Activated CD4-positive, alpha-beta T cell treated with anti-CD3 and anti-CD28 coated beads, Interleukin-2, amount 50 U/mL, for 24 hours (primary cell): ENCODE data around the gene HIC1.

Experiments used
- DNase-seq, 2 donors: peaks; one replicate each; pipeline ENCODE4 v3.0.0-alpha.2; 2020; ENCODE audit warnings: low read depth in 1 of 2, low spot score in 1 of 2

The HIC1 gene

GRCh38 chr17:2044263-2044894, 10.5 kb upstream of the HIC1 start:
- no peak for DNase-seq

DNA sequence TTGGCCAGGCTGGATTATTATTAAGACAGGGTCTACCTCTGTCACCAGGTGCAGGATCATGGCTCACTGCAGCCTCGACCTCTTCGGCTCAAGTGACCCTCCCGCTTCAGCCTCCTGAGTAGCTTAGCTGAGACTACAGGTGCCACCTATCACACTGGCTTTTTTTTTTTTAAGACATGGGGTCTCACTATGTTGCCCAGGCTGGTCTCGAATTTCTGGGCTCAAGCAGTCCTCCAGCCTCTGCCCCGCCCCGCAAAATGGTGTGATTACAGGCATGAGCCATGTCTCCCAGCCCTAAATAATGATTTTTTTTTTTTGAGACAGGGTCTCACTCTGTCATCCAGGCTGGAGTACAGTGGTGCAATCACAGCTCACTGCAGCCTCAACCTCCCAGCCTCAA, 7.3 kb upstream of the HIC1 start:
- no peak for DNase-seq

DNA sequence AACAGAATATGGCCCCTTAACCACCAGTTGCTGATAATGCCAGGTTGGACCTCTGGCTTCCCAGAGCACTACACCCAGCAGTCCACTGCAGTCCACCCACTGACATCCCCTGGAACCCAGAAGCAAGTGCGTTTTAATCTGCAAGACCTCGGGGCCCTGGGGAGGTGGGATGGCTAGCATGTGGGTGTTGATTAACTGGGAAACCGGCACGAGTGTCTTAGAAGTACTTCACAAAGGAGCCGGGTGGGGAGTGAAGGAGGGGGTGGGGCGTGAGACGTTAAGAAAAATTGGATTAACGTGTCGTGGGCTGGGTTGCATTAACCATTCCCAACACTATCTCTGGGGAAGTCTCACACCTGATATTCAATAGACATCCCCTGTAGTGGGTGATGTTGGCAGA, 6.1 kb upstream of the HIC1 start:
- no peak for DNase-seq

- DNase-seq, result peak; percentile 84
These were observed 5.3 kb upstream of the HIC1 start for GRCh38 chr17:2049333-2050299.

- peak; percentile 52 to 64 for DNase-seq
These were observed 4.4 kb upstream of the HIC1 start for GRCh38 chr17:2050300-2051060.

- no peak for DNase-seq
These were observed 3.6 kb upstream of the HIC1 start for GRCh38 chr17:2051061-2051932.

DNA sequence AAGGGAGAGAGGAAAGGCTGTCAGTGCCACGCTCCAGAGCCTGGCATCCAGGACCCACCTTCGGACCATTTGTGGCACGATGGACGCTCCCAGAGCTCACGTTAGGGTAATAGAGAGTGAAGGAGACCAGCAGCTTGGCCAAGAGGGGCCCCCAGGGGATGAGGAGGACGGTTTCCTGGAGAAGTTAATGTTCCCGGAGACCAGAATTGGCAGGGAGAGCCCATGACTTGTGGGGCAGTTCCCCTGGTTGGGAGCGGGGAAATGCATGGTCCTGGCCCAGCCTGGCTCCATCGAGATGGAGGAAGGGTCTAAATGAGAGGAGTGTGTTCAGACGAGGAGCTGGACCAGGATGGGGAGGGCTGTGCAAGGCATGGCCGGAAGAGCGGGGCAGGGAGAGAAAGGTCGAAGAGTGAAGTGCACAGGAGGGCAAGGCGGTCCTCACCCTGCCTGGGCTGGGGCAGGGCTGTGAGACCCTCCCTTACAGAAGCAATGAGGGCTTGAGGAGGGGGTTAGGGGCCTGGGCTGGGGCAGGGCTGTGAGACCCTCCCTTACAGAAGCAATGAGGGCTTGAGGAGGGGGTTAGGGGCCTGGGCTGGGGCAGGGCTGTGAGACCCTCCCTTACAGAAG, 2.9 kb upstream of the HIC1 start:
- DNase-seq, result no peak

DNA sequence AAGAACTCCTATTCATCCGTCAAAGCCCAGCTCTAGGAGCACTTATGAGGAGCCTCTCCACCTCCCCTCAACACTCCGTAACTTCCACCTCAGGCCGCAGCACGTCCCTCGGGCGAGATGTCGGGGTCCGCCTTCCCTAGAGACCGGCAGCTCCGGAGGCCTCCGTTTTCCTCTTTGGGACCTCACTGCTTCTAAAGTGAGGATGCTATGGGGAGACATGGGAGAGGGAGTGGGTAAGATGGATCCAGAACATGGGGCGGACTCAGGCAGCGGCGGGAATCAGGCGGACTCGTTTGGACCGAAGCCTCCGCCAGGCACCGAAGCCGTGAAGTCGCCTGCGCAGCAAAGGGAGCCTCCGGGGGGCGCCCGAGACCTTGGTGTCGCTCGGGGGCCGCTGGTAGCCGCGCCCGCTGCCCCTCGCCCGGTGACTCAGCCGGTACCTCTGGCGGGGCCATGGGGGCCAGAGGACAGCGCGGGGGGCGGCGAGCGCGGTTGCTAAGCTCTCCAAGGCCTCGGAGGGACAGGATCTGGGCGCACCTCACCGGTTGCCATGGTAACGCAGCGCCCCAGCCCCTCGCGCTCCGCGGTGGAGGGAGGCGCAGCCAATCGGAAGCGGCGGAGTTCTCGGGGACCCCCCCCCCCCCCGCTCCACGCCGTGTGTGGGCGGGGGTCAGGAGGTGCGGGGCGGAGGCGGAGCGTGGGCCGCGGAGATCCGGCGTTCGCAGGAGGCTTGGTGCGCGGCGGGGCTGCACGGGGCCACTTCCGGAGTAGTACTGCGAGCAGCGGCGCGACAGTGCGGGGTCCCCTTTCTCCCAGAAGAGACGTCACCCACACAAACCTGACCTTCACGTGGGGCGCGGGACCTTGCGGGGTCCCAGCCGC, 1.3 kb upstream of the HIC1 start:
- DNase-seq, result peak; percentile 56 to 60

DNA sequence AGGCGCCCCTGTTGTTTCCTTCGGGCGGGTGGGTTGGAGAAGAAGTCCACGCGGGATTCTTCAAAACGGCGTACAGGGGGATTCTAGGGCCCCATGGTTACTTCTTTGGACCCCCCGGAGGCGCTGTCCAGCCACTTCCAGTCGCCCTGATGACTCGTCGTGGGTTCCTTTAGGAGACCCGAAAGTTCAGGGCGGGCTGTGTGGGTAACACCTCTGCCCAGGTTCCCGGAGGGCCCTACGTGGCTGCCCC, 716 bp upstream of the HIC1 start:
- DNase-seq, result no peak

DNA sequence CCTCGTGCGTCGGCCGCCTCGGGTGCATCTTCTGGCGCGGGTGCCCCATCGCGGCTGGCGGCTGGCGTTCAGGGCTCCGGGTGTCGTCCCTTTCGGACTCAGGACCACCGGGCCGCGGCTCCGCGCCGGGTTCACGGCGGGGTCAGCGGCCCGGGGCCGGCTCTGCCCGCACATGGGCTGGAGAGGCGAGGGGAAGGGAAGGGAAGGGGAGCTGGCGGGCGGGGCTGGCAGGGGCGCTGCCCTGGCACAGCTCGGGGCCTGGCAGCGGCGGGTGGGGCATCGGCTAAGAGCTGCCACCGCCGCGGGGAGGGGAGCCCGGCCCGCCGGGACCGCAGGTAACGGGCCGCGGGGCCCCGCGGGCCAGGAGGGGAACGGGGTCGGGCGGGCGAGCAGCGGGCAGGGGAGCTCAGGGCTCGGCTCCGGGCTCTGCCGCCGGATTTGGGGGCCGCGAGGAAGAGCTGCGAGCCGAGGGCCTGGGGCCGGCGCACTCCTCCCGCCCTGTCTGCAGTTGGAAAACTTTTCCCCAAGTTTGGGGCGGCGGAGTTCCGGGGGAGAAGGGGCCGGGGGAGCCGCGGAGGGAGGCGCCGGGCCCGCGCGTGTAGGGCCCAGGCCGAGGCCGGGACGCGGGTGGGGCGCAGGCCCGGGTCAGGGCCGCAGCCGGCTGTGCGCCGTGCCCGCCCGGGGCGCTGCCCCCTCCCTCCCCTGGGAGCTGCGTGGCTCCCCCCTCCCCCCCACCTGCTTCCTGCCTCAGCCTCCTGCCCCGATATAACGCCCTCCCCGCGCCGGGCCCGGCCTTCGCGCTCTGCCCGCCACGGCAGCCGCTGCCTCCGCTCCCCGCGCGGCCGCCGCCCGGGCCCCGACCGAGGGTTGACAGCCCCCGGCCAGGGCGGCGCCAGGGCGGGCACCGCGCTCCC, 646 bp downstream of the HIC1 start:
- DNase-seq, result no peak

GRCh38 chr17:2056206-2057174, 1.6 kb downstream of the HIC1 start:
- DNase-seq, result no peak

DNA sequence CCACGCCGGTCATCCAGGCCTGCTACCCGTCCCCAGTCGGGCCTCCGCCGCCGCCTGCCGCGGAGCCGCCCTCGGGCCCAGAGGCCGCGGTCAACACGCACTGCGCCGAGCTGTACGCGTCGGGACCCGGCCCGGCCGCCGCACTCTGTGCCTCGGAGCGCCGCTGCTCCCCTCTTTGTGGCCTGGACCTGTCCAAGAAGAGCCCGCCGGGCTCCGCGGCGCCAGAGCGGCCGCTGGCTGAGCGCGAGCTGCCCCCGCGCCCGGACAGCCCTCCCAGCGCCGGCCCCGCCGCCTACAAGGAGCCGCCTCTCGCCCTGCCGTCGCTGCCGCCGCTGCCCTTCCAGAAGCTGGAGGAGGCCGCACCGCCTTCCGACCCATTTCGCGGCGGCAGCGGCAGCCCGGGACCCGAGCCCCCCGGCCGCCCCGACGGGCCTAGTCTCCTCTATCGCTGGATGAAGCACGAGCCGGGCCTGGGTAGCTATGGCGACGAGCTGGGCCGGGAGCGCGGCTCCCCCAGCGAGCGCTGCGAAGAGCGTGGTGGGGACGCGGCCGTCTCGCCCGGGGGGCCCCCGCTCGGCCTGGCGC, 2.4 kb downstream of the HIC1 start:
- DNase-seq, result no peak

- no peak for DNase-seq
These were observed 3.1 kb downstream of the HIC1 start for GRCh38 chr17:2057760-2058585.

- DNase-seq, result no peak
These were observed 4.0 kb downstream of the HIC1 start for GRCh38 chr17:2058586-2059546.
